ENCODE data around the gene ZNF536.

GRCh38 chr19:30487178-30487577, 115.0 kb downstream of the ZNF536 start:
- TF ChIP-seq CTCF (conservative IDR thresholded peaks at IDR 0.05; ENCODE audit: low read depth, low read length): no peak
- TF ChIP-seq MAZ (IDR thresholded peaks at IDR 0.05; ENCODE audit: borderline replicate concordance, low read depth, low read length): no peak
- TF ChIP-seq POLR2A (IDR thresholded peaks at IDR 0.05; ENCODE audit: low read depth, low read length): no peak
- no peak for TF ChIP-seq BHLHE40 (IDR thresholded peaks at IDR 0.05; ENCODE audit: low read depth, low read length)
- TF ChIP-seq ELK1 (IDR thresholded peaks at IDR 0.05; ENCODE audit: borderline replicate concordance, low read depth, low read length): no peak
- TF ChIP-seq RFX5 (IDR thresholded peaks at IDR 0.05; ENCODE audit: low read depth, low read length): no peak
- TF ChIP-seq MAFK (IDR thresholded peaks at IDR 0.05; ENCODE audit: low read depth, low read length): no peak
- no peak for TF ChIP-seq FOS (IDR thresholded peaks at IDR 0.05; ENCODE audit: low read depth, low read length)
- TF ChIP-seq RCOR1 (IDR thresholded peaks at IDR 0.05; ENCODE audit: insufficient replicate concordance, low read length): no peak
- TF ChIP-seq MXI1 (IDR thresholded peaks at IDR 0.05; ENCODE audit: borderline replicate concordance, low read depth, low read length): no peak
- no peak for TF ChIP-seq RAD21 (IDR thresholded peaks at IDR 0.05; ENCODE audit: low read length)

All from IMR-90 (cell line).